Kidney (tissue), 14 donors: ENCODE data around the gene IKZF1. TPM values are rescaled to one million over a fixed set of nuclear protein-coding genes. Genes with fewer than 3 reads are reported as not detected.

ENCODE experiments used
- DNase-seq, 5 donors: peaks; one replicate each; pipeline ENCODE4 v3.0.0-alpha.2; 2013 to 2020
- FAIRE-seq: peaks from 2 replicates; lab custom pipeline; 2012; peaks lifted over from hg19 to GRCh38; lab: Jason Lieb, UNC
- H3K27ac ChIP-seq, 2 donors: one replicate each; pipeline ENCODE4 v1.7.0; 2013; ENCODE audit warnings: low read depth in 2 of 2, low read length in 2 of 2, inconsistent platforms in 1 of 2
- H3K27me3 ChIP-seq: one replicate; pipeline ENCODE4 v1.7.1; 2013; ENCODE audit warnings: low read length, inconsistent platforms; ENCODE audit not compliant: control insufficient read depth, insufficient read depth
- H3K36me3 ChIP-seq, 3 donors: one replicate each; pipeline versions ENCODE4 v1.7.0 to v1.7.1; 2013; ENCODE audit warnings: low read length in 3 of 3, control low read depth in 1 of 3, inconsistent platforms in 1 of 3; ENCODE audit not compliant: insufficient read depth in 3 of 3, control insufficient read depth in 2 of 3
- H3K4me1 ChIP-seq, 3 donors: one replicate each; pipeline versions ENCODE4 v1.7.0 to v1.7.1; 2013; ENCODE audit warnings: low read length in 3 of 3, inconsistent platforms in 1 of 3, low read depth in 1 of 3; ENCODE audit not compliant: control insufficient read depth in 2 of 3, insufficient read depth in 2 of 3
- H3K4me3 ChIP-seq, 3 donors: one replicate each; pipeline versions ENCODE4 v1.7.0 to v1.8.1; 2013; ENCODE audit warnings: low read length in 3 of 3, control low read depth in 1 of 3, inconsistent platforms in 1 of 3
- H3K9ac ChIP-seq, 3 donors: one replicate each; pipeline versions ENCODE4 v1.7.0 to v1.7.1; 2013; ENCODE audit warnings: low read length in 3 of 3, control low read depth in 1 of 3, inconsistent platforms in 1 of 3
- H3K9me3 ChIP-seq, 3 donors: one replicate each; pipeline versions ENCODE4 v1.7.0 to v1.7.1; 2013; ENCODE audit warnings: low read length in 3 of 3, control low read depth in 1 of 3, inconsistent platforms in 1 of 3; ENCODE audit not compliant: control insufficient read depth in 2 of 3, insufficient read depth in 1 of 3
- CTCF ChIP-seq: IDR thresholded peaks from 3 replicates; pipeline ENCODE4 v1.5.1; 2012; ENCODE audit warnings: mild to moderate bottlenecking, moderate library complexity, borderline replicate concordance; ENCODE audit not compliant: insufficient read depth; ENCODE audit errors: extremely low read depth
- intact Hi-C: fragments of 100-400 bp; cut with DNase I; formaldehyde crosslinking; loops from one replicate; pipeline ENCODE4 v1.11.1; 2022
- polyA plus RNA-seq: library from polyadenylated mRNA; stranded (reverse); fragments of 350-450 nt; fragmentation: Illumina TruSeq; extraction: RNeasy Lipid Tissue Mini Kit (QIAGEN cat#74804); gene quantifications from one replicate; pipeline ENCODE4 v1.2.3, GENCODE V29; 2014; ENCODE audit warnings: low read depth, low replicate concordance; ENCODE audit not compliant: insufficient read depth
- total RNA-seq: library from RNA; stranded (reverse); fragmentation: NEBNext Ultra II Directional; extraction: Animal tissue kit (Norgen Biotek cat#: 25700); gene quantifications from one replicate; pipeline ENCODE4 v1.2.1, GENCODE V29; 2021
- donor health status: control.
- donor health status: control.
- donor health status: control.
- donor health status: control.
- donor health status: control.
- donor health status: DM: yes; HTN: yes; CAD: no.
- donor health status: Normal renal cell carcinoma (clear cell type).

IKZF1 gene
- total and polyA plus RNA-seq, 2 donors from 2014 or later: 0.52 to 36.8 TPM

- H3K27me3 ChIP-seq: no peaks in the 10 kb centered on the region
- intact Hi-C loops: no loop called here
- no peaks in the 10 kb centered on the region for H3K4me1 ChIP-seq
- FAIRE-seq (no peak), DNase-seq (no peak)
- no peak overlapping the region for H3K9ac ChIP-seq
- H3K4me3 ChIP-seq: no peak overlapping the region
- H3K9me3 ChIP-seq: no peaks in the 10 kb centered on the region
- H3K36me3 ChIP-seq: no peaks in the 10 kb centered on the region
- TF ChIP-seq CTCF: no peak
- H3K27ac ChIP-seq: no peak overlapping the region
These were observed 9.4 kb upstream of the IKZF1 start for GRCh38 chr7:50295133-50295532.

GRCh38 chr7:50296799-50297198 is 7.7 kb upstream of the IKZF1 start:
- FAIRE-seq: no peak
- intact Hi-C loops: no loop called here

GRCh38 chr7:50298811-50299562 is 5.5 kb upstream of the IKZF1 start:
- no peak overlapping the region for H3K9ac ChIP-seq
- no peak for FAIRE-seq
- intact Hi-C loops: no loop called here
- H3K27me3 ChIP-seq: peaks cover 8% of the 10 kb centered on the region
- no peak for DNase-seq
- H3K9me3 ChIP-seq: no peaks in the 10 kb centered on the region
- H3K4me1 ChIP-seq: no peaks in the 10 kb centered on the region
- H3K27ac ChIP-seq: no peak overlapping the region
- H3K4me3 ChIP-seq: no peak overlapping the region
- H3K36me3 ChIP-seq: no peaks in the 10 kb centered on the region
- TF ChIP-seq CTCF: no peak

More at GRCh38 chr7:50296799-50297198, 7.7 kb upstream of the IKZF1 start:
- H3K9me3 ChIP-seq: no peaks in the 10 kb centered on the region
- TF ChIP-seq CTCF: no peak
- no peaks in the 10 kb centered on the region for H3K4me1 ChIP-seq
- no peak overlapping the region for H3K9ac ChIP-seq
- no peaks in the 10 kb centered on the region for H3K36me3 ChIP-seq
- H3K27me3 ChIP-seq: no peaks in the 10 kb centered on the region
- H3K27ac ChIP-seq: no peak overlapping the region
- no peak for DNase-seq
- H3K4me3 ChIP-seq: no peak overlapping the region

- no peak for FAIRE-seq
- H3K4me3 ChIP-seq: no peak overlapping the region
- no peaks in the 10 kb centered on the region for H3K4me1 ChIP-seq
- H3K9me3 ChIP-seq: no peaks in the 10 kb centered on the region
- peaks cover 13% of the 10 kb centered on the region for H3K27me3 ChIP-seq
- DNase-seq: no peak
- TF ChIP-seq CTCF: no peak
- intact Hi-C loops: no loop called here
- no peak overlapping the region for H3K27ac ChIP-seq
- H3K36me3 ChIP-seq: no peaks in the 10 kb centered on the region
- no peak overlapping the region for H3K9ac ChIP-seq
These were observed 4.2 kb upstream of the IKZF1 start for GRCh38 chr7:50300336-50300735.
